Parathyroid adenoma (tissue), 2 donors: ENCODE results near the gene ASL.
"Not testable (repeated sequence)": the region's sequence is repeated elsewhere in the genome, so short reads cannot be mapped to it uniquely, and the experiment has no call there.

ENCODE experiments used
- H2AFZ ChIP-seq: fragments of 300-600 bp; sonication (generic); one replicate; pipeline ENCODE4 v1.7.0; 2017; ENCODE audit warnings: antibody characterized with exemption, mild to moderate bottlenecking
- H3K27ac ChIP-seq: fragments of 300-600 bp; sonication (generic); one replicate; pipeline ENCODE4 v1.7.0; 2017
- H3K27me3 ChIP-seq: fragments of 300-600 bp; sonication (generic); one replicate; pipeline ENCODE4 v1.7.0; 2017; ENCODE audit warnings: low read length; ENCODE audit not compliant: control insufficient read depth, insufficient read depth
- H3K36me3 ChIP-seq: fragments of 300-600 bp; sonication (generic); one replicate; pipeline ENCODE4 v1.7.0; 2017; ENCODE audit warnings: low read length; ENCODE audit not compliant: control insufficient read depth, insufficient read depth
- H3K4me1 ChIP-seq: fragments of 300-600 bp; sonication (generic); one replicate; pipeline ENCODE4 v1.7.0; 2017; ENCODE audit warnings: control low read depth
- H3K4me2 ChIP-seq: fragments of 300-600 bp; sonication (generic); one replicate; pipeline ENCODE4 v1.7.0; 2017; ENCODE audit warnings: low read length
- H3K4me3 ChIP-seq: fragments of 300-600 bp; sonication (generic); one replicate; pipeline ENCODE4 v1.7.0; 2017; ENCODE audit warnings: low read depth, low read length
- H3K79me2 ChIP-seq: fragments of 300-600 bp; sonication (generic); one replicate; pipeline ENCODE4 v1.7.0; 2017; ENCODE audit warnings: control low read depth
- H3K9ac ChIP-seq: fragments of 300-600 bp; sonication (generic); one replicate; pipeline ENCODE4 v1.7.0; 2017; ENCODE audit warnings: mild to moderate bottlenecking
- H3K9me3 ChIP-seq: fragments of 300-600 bp; sonication (generic); one replicate; pipeline ENCODE4 v1.7.0; 2017; ENCODE audit warnings: low read length; ENCODE audit not compliant: control insufficient read depth
- TF ChIP-seq, protein P1 (sequence below): fragments of 300-600 bp; sonication (generic); IDR thresholded peaks from one replicate; pipeline ENCODE4 v1.7.0; 2017; ENCODE audit warnings: antibody characterized with exemption, mild to moderate bottlenecking
- donor health status: primary hyperparathyroidism.

ASL gene

DNA sequence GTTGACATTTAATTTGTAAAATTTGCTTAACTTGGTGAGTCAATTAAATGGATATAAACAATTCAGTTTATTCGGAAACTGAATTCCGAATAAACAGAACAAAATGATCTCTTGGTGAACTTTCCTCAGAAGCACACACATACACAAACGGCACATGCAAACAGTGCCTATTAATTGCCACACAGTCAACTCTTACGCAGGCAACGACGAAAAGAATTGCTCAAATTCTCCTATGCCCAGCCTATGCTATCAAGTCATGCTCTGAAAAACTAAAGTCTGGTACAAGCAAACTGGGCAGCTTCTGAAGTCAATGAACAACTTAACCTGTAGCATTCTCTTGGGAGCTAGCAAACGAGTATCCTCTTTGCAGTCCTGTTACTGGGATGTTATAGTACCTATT is 38.8 kb upstream of the ASL start:
- Histone ChIP-seq H3K27me3 (no peaks in the 10 kb centered on the region), H3K9me3 (no peaks in the 10 kb centered on the region), H3K79me2 (no peaks in the 10 kb centered on the region), H3K4me1 (no peaks in the 10 kb centered on the region), H3K4me3 (no peak overlapping the region), H3K4me2 (no peak overlapping the region), H3K36me3 (no peaks in the 10 kb centered on the region), H3K27ac (no peak overlapping the region), H2AFZ (no peak overlapping the region), H3K9ac (no peak overlapping the region)
- TF ChIP-seq, protein P1, sequence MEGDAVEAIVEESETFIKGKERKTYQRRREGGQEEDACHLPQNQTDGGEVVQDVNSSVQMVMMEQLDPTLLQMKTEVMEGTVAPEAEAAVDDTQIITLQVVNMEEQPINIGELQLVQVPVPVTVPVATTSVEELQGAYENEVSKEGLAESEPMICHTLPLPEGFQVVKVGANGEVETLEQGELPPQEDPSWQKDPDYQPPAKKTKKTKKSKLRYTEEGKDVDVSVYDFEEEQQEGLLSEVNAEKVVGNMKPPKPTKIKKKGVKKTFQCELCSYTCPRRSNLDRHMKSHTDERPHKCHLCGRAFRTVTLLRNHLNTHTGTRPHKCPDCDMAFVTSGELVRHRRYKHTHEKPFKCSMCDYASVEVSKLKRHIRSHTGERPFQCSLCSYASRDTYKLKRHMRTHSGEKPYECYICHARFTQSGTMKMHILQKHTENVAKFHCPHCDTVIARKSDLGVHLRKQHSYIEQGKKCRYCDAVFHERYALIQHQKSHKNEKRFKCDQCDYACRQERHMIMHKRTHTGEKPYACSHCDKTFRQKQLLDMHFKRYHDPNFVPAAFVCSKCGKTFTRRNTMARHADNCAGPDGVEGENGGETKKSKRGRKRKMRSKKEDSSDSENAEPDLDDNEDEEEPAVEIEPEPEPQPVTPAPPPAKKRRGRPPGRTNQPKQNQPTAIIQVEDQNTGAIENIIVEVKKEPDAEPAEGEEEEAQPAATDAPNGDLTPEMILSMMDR = no peak

DNA sequence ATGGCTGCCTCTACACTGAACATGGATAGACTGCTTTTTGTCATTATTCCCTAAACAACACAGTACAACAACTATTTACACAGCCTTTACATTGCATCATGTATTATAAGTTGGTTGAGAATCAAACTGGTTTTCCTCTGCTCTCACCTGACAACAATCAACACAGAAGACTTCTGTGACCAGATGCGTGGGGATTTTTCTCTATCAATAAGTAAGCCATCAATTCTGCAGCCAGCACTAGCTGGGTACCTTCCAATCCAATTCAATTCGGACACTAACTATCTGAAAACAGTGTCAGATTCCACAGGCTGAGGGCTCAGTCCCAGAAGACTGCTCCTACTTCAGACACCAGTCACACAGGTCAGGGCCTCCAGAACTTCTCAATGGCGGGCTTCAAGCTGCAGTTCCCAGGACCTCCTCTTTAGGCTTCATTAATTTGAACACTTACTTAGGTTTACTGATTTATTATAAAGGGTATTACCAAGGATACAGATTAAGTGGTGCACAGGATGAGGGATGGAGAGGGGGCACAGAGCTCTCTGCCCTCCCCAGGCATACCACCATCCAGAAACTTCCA is 36.4 kb upstream of the ASL start:
- no peak overlapping the region for H2AFZ ChIP-seq
- no peaks in the 10 kb centered on the region for H3K79me2 ChIP-seq
- H3K4me2 ChIP-seq = no peak overlapping the region
- H3K4me3 ChIP-seq = no peak overlapping the region
- peaks cover 4% of the 10 kb centered on the region for H3K4me1 ChIP-seq
- no peak overlapping the region for H3K27ac ChIP-seq
- H3K9ac ChIP-seq = no peak overlapping the region
- no peaks in the 10 kb centered on the region for H3K27me3 ChIP-seq
- H3K36me3 ChIP-seq = no peaks in the 10 kb centered on the region
- H3K9me3 ChIP-seq = no peaks in the 10 kb centered on the region
- TF ChIP-seq, protein P1 = no peak

DNA sequence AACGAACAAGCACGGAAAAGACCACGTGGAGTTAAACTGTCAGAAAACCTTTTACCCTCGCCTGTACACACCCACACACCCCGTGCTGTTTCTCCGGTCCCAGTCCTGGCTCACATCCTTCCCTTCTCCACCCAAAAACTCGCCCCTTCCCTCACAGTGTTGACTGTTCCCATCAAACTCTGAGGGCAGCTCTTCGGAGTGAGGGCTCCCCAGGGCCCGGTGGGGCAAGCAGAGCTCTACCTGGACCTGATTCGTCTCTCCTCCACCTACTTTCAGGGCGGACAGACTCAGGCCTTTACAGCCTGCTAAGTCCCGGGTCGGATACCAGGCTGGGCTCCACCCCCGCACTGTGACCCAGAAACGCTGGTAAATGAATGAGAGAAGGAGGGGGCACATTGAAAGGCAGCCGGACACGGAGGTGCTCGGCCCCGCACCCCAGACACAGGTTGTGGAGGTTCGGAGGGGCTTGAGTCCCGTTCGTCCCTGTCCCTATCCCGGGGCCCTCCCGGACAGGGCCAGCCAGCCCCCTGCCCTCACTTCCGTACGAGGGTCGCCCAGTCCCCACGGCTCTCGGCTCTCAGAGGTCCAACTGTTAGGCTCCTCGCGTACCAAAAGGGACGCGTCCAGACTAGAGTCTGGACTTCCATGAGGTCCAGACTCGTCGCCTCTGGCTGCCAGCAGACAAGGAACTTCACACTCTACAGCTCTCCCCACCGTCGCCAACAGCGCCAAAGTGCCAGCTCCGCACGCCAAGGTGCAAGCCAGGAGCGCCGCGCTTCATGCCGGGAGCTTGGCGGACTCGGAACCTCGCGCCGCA is 31.7 kb upstream of the ASL start:
- no peak overlapping the region for H3K27ac ChIP-seq
- TF ChIP-seq, protein P1 = no peak
- peaks cover 4% of the 10 kb centered on the region for H3K4me1 ChIP-seq
- no peaks in the 10 kb centered on the region for H3K79me2 ChIP-seq
- H2AFZ ChIP-seq = peak overlapping the region; percentile 95
- H3K36me3 ChIP-seq = no peaks in the 10 kb centered on the region
- H3K4me2 ChIP-seq = peak overlapping the region; percentile 86
- no peaks in the 10 kb centered on the region for H3K9me3 ChIP-seq
- H3K9ac ChIP-seq = no peak overlapping the region
- H3K27me3 ChIP-seq = no peaks in the 10 kb centered on the region
- peak overlapping the region; percentile 42 for H3K4me3 ChIP-seq

DNA sequence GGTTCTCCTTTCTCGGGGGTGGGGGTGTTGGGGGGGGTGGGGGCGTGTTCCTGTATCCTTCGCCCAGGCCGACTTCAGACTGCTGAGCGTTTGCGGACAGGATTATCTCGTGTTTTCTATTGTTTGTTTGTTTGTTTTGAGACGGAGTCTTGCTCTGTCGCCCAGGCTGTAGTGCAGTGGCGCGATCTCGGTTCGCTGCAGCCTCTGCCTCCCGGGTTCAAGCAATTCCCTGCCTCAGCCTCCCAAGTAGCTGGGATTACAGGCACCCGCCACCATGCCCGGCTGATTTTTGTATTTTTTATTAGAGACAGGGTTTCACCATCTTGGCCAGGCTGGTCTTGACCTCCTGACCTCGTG is 31.1 kb upstream of the ASL start:
- Histone ChIP-seq H3K4me2 (peak overlapping the region; percentile 86), H2AFZ (peak overlapping the region; percentile 95)
- not testable (repeated sequence) for H3K9me3 ChIP-seq, H3K27me3 ChIP-seq, H3K27ac ChIP-seq, H3K4me3 ChIP-seq, H3K9ac ChIP-seq, H3K36me3 ChIP-seq, H3K79me2 ChIP-seq, H3K4me1 ChIP-seq

DNA sequence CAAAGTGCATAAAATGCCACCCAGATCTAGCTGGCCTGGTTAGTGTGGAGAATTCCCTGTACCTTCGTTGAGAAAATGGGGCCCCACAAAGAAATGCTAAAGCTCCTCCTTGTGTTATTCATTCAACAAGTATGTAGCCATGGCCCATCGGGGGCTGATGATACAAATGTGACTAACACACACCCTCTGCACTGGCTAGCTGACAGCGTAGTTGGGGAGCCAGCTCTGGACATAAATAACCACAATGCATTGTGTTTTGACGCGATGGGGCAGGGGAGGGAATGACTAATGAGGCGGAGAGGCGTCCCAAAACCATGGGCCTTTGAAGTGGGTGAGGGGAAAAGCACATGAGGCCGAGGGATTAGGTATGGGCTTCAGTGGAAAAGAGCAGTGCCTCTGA is 28.2 kb upstream of the ASL start:
- Histone ChIP-seq H3K4me2 (no peak overlapping the region), H3K27me3 (no peaks in the 10 kb centered on the region), H3K9me3 (no peaks in the 10 kb centered on the region), H2AFZ (no peak overlapping the region), H3K4me3 (no peak overlapping the region), H3K36me3 (no peaks in the 10 kb centered on the region), H3K79me2 (no peaks in the 10 kb centered on the region), H3K9ac (no peak overlapping the region), H3K27ac (no peak overlapping the region), H3K4me1 (peaks cover 4% of the 10 kb centered on the region)
- TF ChIP-seq, protein P1 = no peak

DNA sequence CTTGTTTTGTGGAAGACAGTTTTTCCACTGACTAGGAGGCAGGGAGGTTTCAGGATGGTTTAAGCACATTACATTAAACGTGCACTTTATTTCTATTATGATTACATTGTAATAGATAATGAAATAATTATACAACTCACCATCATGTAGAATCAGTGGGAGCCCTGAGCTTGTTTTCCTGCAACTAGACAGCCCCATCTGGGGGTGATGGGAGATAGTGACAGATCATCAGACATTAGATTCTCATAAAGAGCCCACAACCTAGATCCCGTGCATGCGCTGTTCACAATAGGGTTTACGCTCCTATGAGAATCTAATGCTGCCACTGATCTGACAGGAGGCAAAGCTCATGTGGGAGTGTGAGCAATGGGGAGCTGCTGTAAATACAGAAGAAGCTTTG is 25.7 kb upstream of the ASL start:
- not testable (repeated sequence) for H3K9me3 ChIP-seq, H3K27ac ChIP-seq, H3K4me2 ChIP-seq, H3K4me1 ChIP-seq, H3K4me3 ChIP-seq, H2AFZ ChIP-seq, H3K79me2 ChIP-seq, H3K36me3 ChIP-seq, H3K9ac ChIP-seq, H3K27me3 ChIP-seq
